SH-SY5Y (cell line): ENCODE measurements around the gene STAMBP.

Experiments used
- GATA2 ChIP-seq: IDR thresholded peaks from 2 replicates; pipeline ENCODE4 v1.6.1; 2011; ENCODE audit warnings: mild to moderate bottlenecking, low read depth, low read length
- GATA3 ChIP-seq: IDR thresholded peaks from 2 replicates; pipeline ENCODE4 v1.6.1; 2011; ENCODE audit warnings: low read depth, mild to moderate bottlenecking, low read length, moderate library complexity

- TF ChIP-seq GATA3 (no peak), GATA2 (no peak)
Observed at GRCh38 chr2:73921581-73921980, 92.8 kb downstream of the STAMBP start.
